ENCODE data around the gene LST1.

DNA sequence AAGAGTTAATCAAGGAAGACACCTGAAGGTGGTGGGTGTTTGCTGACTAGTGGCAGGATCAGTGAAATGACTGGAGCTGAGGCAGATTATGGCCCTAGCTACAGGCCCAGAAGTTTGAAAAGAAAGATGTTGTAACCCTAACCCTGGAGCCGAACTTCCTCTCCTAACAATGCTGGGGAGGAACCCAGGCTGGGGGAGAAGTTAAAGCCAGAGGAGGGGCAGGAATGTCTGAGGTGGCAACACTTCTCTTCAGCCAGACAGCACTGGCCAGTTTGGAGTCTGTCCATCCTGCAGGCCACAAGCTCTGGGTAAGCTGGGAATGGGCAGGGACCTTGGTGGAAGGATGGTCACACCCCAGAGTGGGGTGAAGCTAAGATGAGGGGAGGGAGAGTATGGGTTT lies at the start of gene LST1:
- no peak for TF ChIP-seq POLR2A (IDR thresholded peaks at IDR 0.05; ENCODE audit: low read length)
- no peak for TF ChIP-seq GATA1 (IDR thresholded peaks at IDR 0.05; ENCODE audit: low read depth, low read length)

All from erythroblast (primary cell).